ENCODE data around the gene PSMB3.

DNA sequence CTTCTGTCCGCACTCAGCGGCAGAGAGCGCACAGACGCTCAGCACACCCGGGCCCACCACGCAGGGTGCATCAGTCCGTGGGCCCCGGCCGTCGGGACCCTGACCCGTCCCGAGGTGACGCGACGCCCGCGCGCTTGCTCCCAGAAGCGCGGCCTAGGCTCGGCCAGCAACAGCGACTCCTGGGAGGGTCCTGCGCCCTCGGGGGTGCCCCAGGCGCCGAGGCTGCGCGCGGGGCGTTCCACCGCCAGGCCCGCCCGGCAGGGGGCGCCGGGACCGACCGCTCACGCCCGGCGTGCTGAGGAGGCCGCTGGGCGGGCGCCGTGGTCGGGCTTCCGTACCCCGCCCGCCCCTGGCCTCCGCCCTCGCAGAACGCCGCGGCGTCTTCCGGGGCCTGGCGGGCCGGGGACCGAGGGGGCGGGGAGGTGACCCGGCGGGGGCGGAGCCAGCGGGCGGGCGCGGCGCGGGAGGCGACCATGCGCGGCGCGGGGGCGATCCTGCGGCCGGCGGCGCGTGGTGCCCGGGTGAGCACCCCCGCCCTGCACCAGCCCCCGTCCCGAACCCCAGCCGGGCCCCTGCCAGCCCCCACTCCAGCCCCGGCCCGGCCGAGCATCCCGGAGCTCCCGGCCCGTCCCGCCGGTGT is 22.5 kb upstream of the PSMB3 start, which contains the start of gene CISD3:
- TF ChIP-seq POLR2A (IDR thresholded peaks at IDR 0.05; ENCODE audit: low read length) = peak; percentile 45
- TF ChIP-seq GATA1 (IDR thresholded peaks at IDR 0.05; ENCODE audit: low read depth, low read length) = no peak
